Right lobe of liver (tissue), 4 donors: ENCODE results near the gene PTGS1.

Experiments used
- CTCF ChIP-seq, 4 donors: fragments of 200-600 bp in 3 of 4; fragments of 450-650 bp in 1 of 4; IDR thresholded peaks; one replicate each; pipeline versions ENCODE4 v1.5.1 to v1.8.0; 2016 to 2022; ENCODE audit warnings: antibody characterized with exemption in 4 of 4, mild to moderate bottlenecking in 2 of 4
- POLR2A ChIP-seq: fragments of 450-650 bp; IDR thresholded peaks from one replicate; pipeline ENCODE4 v1.6.1; 2017; ENCODE audit warnings: antibody characterized with exemption, mild to moderate bottlenecking
- donor health status: DM: no; HTN: no; CAD: no.
- donor health status: DM: no; HTN: no; CAD: no.
- donor health status: DM: no; HTN: yes; CAD: no.

- TF ChIP-seq POLR2A (no peak), CTCF (IDR thresholded peaks at IDR 0.05) (no peak)
Measured at GRCh38 chr9:122392284-122392683, 21.5 kb downstream of the PTGS1 start.
